Posterior vena cava (tissue), 2 donors: ENCODE data around the gene MAPK8IP1. TPM values are rescaled to one million over a fixed set of nuclear protein-coding genes. Genes with fewer than 3 reads are reported as not detected.

Experiments
- DNase-seq: peaks from one replicate; pipeline ENCODE4 v3.0.0-alpha.2; 2020; ENCODE audit warnings: low spot score
- intact Hi-C, 2 donors: fragments of 100-400 bp; cut with DNase I; formaldehyde crosslinking; loops; one replicate each; pipeline versions ENCODE4 v1.14.1 to v1.14.2; 2022 to 2023
- total RNA-seq, 2 donors: library from RNA; stranded (reverse); fragmentation: NEBNext Ultra II Directional; extraction: Animal tissue kit (Norgen Biotek cat#: 25700); gene quantifications; one replicate each; pipeline ENCODE4 v1.2.1, GENCODE V29; 2021
- donor health status: DM: yes; HTN: yes; CAD: no.
- donor health status: DM: yes; HTN: yes; CAD: no.

Gene MAPK8IP1
- total RNA-seq, 2 donors from 2014 or later = 8.5 to 10.9 TPM

GRCh38 chr11:45919806-45920530, 34.5 kb downstream of the MAPK8IP1 start:
- intact Hi-C loops = no loop called here
- peak; percentile 53 for DNase-seq

DNA sequence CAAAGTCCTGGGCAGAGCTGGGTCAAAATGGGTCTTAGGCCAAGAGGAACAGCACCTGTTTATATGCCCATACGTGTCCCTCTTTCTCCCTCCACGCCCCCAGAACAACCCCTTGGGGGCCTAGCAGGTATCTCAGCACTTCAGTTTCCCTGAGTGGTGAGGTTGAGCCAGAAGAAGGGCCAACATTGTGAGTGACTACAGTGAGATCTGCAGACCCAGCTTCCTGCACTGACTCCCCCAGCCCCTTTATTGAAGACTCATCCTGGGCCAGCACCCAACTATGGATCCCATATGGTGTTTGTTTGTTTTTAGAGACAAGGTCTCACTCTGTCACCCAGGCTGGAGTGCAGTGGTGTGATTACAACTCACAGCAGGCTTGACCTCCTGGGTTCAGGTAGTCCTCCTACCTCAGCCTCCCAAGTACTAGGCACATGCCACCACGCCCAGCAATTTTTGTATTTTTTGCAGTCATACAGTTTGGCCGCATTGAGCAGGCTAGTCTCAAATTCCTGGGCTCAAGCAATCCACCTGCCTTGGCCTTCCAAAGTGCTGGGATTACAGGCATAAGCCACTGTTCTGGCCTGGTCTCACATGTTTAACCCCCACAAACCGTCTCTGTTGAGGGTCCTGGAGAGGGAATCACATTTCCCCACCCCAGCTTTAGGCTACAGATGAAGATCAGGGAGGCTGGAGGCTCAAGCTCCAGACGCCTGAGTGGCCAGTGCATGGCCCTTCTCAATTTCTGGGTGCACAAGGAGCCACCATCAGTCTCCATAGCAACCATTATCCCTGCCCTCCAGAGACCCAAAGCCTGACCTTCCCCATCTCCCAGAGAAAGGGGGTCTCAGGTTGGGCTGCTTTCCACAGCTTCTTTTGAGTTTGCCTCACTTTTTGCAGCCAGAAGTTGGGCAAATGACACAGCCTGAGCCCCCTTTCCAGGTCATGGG, 35.4 kb downstream of the MAPK8IP1 start:
- intact Hi-C loops = no loop called here
- peak; percentile 31 for DNase-seq

- intact Hi-C loops = no loop called here
- peak; percentile 80 for DNase-seq
Observed at GRCh38 chr11:45921561-45922424, 36.3 kb downstream of the MAPK8IP1 start.

- DNase-seq = peak; percentile 64
- intact Hi-C loops = no loop called here
Observed at GRCh38 chr11:45922425-45923082, 37.1 kb downstream of the MAPK8IP1 start, which contains the start of gene LARGE2. LARGE2 (plus strand) TSS chr11:45922656; CDS start chr11:45922883, 227 bp downstream.

DNA sequence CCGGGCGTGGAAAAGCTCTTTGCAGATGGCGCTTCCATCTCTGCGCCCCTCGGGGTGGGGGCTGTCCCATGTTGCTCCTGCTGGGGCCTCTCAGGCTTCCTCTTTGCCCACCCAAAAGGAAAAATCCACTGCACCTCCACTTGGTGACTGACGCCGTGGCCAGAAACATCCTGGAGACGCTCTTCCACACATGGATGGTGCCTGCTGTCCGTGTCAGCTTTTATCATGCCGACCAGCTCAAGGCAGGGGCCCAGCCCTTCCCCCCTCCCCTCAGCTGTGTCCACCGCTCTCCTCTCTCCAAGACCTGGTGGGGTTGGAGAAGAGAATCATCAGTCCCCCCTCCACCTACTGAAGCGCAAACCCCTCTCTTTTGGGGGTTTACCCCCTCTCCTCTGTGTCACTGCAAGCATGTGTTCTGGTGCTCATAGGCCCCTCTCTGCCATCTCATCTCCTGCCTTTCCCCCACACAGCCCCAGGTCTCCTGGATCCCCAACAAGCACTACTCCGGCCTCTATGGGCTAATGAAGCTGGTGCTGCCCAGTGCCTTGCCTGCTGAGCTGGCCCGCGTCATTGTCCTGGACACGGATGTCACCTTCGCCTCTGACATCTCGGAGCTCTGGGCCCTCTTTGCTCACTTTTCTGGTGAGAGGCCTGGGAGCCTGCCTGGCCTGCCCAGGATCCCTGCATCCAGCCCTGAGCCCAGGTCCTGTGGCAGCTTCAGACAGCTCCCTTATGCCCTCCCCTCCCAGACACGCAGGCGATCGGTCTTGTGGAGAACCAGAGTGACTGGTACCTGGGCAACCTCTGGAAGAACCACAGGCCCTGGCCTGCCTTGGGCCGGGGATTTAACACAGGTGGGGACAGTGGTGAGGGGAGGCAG, 38.8 kb downstream of the MAPK8IP1 start:
- intact Hi-C loops = no loop called here
- DNase-seq = peak; percentile 79

DNA sequence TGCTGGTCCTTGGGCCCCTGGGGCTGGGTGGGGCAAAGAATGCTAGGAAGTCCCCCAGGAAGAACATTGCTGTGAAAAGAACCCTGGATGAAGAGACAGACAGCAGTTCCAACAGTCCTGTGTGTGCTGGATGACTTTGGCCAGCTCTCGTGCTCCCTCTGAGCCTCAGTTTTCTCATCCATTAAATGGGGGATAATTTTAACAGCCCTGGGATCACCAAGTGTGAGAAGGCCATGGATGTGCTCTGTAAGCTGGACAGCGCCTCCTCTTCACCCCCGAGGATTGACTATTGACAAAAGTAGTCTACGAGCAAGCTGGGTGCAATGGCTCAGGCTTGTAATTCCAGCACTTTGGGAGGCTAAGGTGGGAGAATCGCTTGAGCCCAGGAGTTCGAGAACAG, 39.5 kb downstream of the MAPK8IP1 start:
- intact Hi-C loops = no loop called here
- DNase-seq = no peak

GRCh38 chr11:45925550-45925949, 40.1 kb downstream of the MAPK8IP1 start:
- intact Hi-C loops = no loop called here
- DNase-seq = peak; percentile 5

GRCh38 chr11:45926001-45926401, 40.5 kb downstream of the MAPK8IP1 start:
- intact Hi-C loops = no loop called here
- DNase-seq = peak; percentile 73

GRCh38 chr11:45926536-45927331, 41.3 kb downstream of the MAPK8IP1 start:
- intact Hi-C loops = no loop called here

GRCh38 chr11:45927332-45927683, 41.9 kb downstream of the MAPK8IP1 start:
- peak; percentile 73 for DNase-seq
- intact Hi-C loops = no loop called here

More at GRCh38 chr11:45926536-45927331, 41.3 kb downstream of the MAPK8IP1 start:
- peak; percentile 68 for DNase-seq

- intact Hi-C loops = loop anchor here in 1 of 2 donors (2.0 kb wide), 1 partner anchor 27 kb away; no protein-coding TSS in a partner anchor
- peak; percentile 75 for DNase-seq
Observed at GRCh38 chr11:45927684-45928413, 42.4 kb downstream of the MAPK8IP1 start.

DNA sequence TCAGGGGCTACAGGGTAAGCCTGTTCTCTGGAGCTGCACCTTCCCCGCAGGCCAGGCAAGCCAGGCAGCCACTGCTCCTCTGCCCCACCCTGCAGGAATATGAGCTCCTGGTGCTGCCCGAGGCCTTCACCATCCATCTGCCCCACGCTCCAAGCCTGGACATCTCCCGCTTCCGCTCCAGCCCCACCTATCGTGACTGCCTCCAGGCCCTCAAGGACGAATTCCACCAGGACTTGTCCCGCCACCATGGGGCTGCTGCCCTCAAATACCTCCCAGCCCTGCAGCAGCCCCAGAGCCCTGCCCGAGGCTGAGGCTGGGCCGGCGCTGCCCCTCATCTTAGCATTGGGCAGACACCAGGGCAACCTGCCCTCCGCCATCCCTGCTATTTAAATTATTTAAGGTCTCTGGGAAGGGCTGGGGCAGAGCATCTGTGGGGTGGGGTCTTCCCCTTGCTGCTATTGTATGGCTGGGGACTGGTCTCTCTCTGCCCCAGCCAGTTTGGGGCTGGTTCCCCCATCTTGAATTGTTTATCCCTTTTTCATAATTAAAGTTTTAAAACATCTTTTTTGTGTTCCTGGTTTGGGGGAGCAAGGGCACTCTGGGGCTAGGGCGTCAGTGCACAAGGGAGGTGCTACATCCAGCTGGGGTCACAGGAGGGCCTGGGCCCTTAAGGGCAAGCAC, 43.2 kb downstream of the MAPK8IP1 start:
- DNase-seq = peak; percentile 51
- intact Hi-C loops = loop anchor here in 1 of 2 donors (2.0 kb wide), 1 partner anchor 26 kb away; no protein-coding TSS in a partner anchor

DNA sequence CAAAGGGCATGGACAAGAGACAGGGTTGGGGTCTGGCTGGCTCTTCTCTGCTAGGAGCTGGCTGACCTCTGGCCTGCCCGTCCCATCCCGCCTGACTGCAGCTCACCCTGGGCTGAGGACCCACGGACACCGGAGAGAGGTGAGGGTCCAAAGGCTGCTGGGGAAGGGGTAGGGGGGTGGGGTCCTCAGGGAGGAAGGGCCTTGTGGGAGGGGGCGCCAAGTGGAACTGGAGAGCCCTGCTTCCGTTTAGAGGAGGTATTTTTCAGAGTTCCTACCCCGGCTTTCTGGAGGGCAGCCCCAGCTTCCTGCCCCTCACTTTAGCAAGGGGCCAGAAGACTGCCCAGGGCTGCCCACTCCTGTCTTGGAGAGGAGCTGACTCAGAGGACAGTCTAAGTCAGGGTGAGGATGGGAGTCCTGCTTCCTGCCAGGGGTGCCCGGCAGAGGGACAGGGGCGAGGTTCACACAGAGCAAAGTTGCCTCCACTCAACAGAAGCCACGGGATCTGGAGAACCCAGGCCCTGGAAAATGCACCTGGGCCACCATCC, 44.1 kb downstream of the MAPK8IP1 start:
- peak; percentile 66 for DNase-seq
- intact Hi-C loops = loop anchor here (2.0 to 10.0 kb wide), 2 partner anchors 25 to 55 kb away; no protein-coding TSS in a partner anchor

DNA sequence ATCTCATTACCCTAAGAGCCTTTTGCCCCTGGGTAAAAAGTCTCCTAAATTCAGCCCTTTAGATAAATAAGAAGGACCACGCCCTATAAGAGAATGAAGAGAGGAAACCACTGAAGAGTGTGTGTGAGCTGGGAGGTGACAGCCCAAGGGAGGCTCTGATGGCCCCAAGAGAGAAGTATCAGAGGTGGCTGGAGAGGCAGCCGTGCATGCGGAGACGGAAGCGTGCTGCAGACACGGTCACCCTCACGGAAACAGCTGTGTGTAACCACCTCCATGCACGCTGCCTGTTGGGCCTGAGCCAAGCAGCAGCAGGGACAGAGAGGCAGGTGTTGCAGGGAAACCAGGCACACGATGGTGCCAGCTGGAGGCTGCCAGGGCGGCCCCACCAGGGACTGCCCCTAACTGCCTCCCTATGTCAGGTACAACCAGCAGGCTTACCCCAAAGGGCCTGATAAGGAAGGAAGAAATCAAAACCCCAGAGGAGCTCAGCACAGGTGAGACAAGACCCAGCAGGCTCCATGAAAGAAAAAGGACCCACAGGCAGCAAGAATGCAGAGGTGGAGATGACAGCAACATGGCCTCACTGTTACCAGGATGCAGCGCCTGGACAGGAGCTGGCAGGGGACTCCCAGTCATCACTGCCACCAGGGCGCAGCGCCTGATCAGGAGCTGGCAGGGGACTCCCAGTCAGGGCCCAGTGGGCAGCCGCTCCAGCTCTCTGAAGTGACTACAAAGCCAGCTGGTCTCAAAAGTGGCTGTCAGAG, 44.8 kb downstream of the MAPK8IP1 start:
- peak; percentile 79 for DNase-seq
- intact Hi-C loops = loop anchor here in 1 of 2 donors (10.0 kb wide), 1 partner anchor 55 kb away; no protein-coding TSS in a partner anchor
